HepG2 (cell line): Measurements from ENCODE around the gene COPS4. TPM values are rescaled to one million over a fixed set of nuclear protein-coding genes. Genes with fewer than 3 reads are reported as not detected.

Experiments used
- ARNT ChIP-seq: fragments of 450-650 bp; IDR thresholded peaks from 2 replicates; pipeline ENCODE4 v1.6.1; 2017
- CREBL2 ChIP-seq: sonication (generic); formaldehyde crosslinking; IDR thresholded peaks from 2 replicates; pipeline ENCODE4 v1.8.1; 2023; ENCODE audit warnings: missing genetic modification reagents, mild to moderate bottlenecking, borderline replicate concordance
- DRAP1 ChIP-seq: IDR thresholded peaks from 2 replicates; pipeline ENCODE4 v1.6.1; 2016; ENCODE audit warnings: missing genetic modification reagents, missing compliant biosample characterization
- GMEB2 ChIP-seq: IDR thresholded peaks from 2 replicates; pipeline ENCODE4 v1.6.1; 2016; ENCODE audit warnings: missing biosample characterization, missing genetic modification reagents, low read depth
- IKZF4 ChIP-seq: sonication (generic); formaldehyde crosslinking; IDR thresholded peaks from 2 replicates; pipeline ENCODE4 v1.5.1; 2020; ENCODE audit warnings: borderline replicate concordance, mild to moderate bottlenecking, low read depth, missing genetic modification reagents; ENCODE audit errors: not compliant biosample characterization
- JARID2 ChIP-seq: sonication (generic); formaldehyde crosslinking; IDR thresholded peaks from 2 replicates; pipeline ENCODE4 v1.8.1; 2023; ENCODE audit warnings: missing genetic modification reagents, inconsistent platforms; ENCODE audit not compliant: insufficient replicate concordance
- LCORL ChIP-seq, 2 experiments: fragments of 450-650 bp in 1 of 2; sonication (generic) in 1 of 2; formaldehyde crosslinking in 1 of 2; IDR thresholded peaks; 2 replicates each; pipeline versions ENCODE4 v1.5.0 to v1.6.1; 2017 to 2020; ENCODE audit warnings: antibody characterized with exemption in 1 of 2, missing genetic modification reagents in 1 of 2
- MEIS1 ChIP-seq: sonication (generic); formaldehyde crosslinking; IDR thresholded peaks from 2 replicates; pipeline ENCODE4 v1.9.0; 2021; ENCODE audit warnings: mild to moderate bottlenecking, missing genetic modification reagents, moderate library complexity, borderline replicate concordance
- NAIF1 ChIP-seq: sonication (generic); formaldehyde crosslinking; IDR thresholded peaks from 2 replicates; pipeline ENCODE4 v1.5.0; 2020; ENCODE audit warnings: mild to moderate bottlenecking, missing genetic modification reagents, borderline replicate concordance
- PAWR ChIP-seq: sonication (generic); formaldehyde crosslinking; IDR thresholded peaks from 2 replicates; pipeline ENCODE4 v1.4.0; 2020; ENCODE audit warnings: missing genetic modification reagents, mild to moderate bottlenecking, borderline replicate concordance
- XRCC5 ChIP-seq: fragments of 200-400 bp; formaldehyde crosslinking; optimal IDR thresholded peaks from 2 replicates; pipeline ENCODE3; 2017; ENCODE audit warnings: mild to moderate bottlenecking, low read length
- ZBTB20 ChIP-seq: sonication (generic); formaldehyde crosslinking; IDR thresholded peaks from 2 replicates; pipeline ENCODE4 v1.8.1; 2023; ENCODE audit warnings: missing genetic modification reagents, low read depth, mild to moderate bottlenecking, borderline replicate concordance
- ZNF10 ChIP-seq: sonication (generic); formaldehyde crosslinking; IDR thresholded peaks from 2 replicates; pipeline ENCODE4 v1.4.0; 2020; ENCODE audit warnings: mild to moderate bottlenecking, low read depth, missing genetic modification reagents, borderline replicate concordance
- ZNF383 ChIP-seq: sonication (generic); formaldehyde crosslinking; IDR thresholded peaks from 2 replicates; pipeline ENCODE4 v1.4.0; 2020; ENCODE audit warnings: missing genetic modification reagents, mild to moderate bottlenecking, borderline replicate concordance
- ZNF407 ChIP-seq: sonication (generic); formaldehyde crosslinking; IDR thresholded peaks from one replicate; pipeline ENCODE4 v1.5.1; 2020; ENCODE audit warnings: mild to moderate bottlenecking, missing genetic modification reagents; ENCODE audit errors: not compliant biosample characterization
- ZNF572 ChIP-seq: sonication (generic); formaldehyde crosslinking; IDR thresholded peaks from 2 replicates; pipeline ENCODE4 v1.5.1; 2020; ENCODE audit warnings: mild to moderate bottlenecking, missing genetic modification reagents
- ZNF776 ChIP-seq: sonication (generic); formaldehyde crosslinking; IDR thresholded peaks from 2 replicates; pipeline ENCODE4 v1.4.0; 2020; ENCODE audit warnings: mild to moderate bottlenecking, missing genetic modification reagents
- polyA plus RNA-seq, 8 experiments: library from polyadenylated mRNA; depleted of rRNA in 3 of 8; stranded (reverse) in 7 of 8; unstranded in 1 of 8; fragments of >200 nt; fragmentation: Illumina TruSeq in 4 of 8; extraction: Trizol in 4 of 8; gene quantifications; 2 replicates each; pipeline versions ENCODE4 v1.2.1 to v1.2.3, GENCODE V29; 2011 to 2016; ENCODE audit warnings: low read depth in 4 of 8, missing spikeins in 1 of 8, mixed read lengths in 1 of 8; ENCODE audit not compliant: insufficient read depth in 1 of 8
- total RNA-seq, 5 experiments: library from RNA; depleted of rRNA; stranded (reverse); fragments of >200 nt; fragmentation: Illumina TruSeq; extraction: Trizol; gene quantifications; 2 replicates each; pipeline ENCODE4 v1.2.3, GENCODE V29; 2016; ENCODE audit warnings: low read depth in 1 of 5

Gene COPS4
- total and polyA plus RNA-seq, 2 of the 13 experiments (the other 11 are each of a cell fraction or from before 2014, with no cell fraction given) = 28.8 to 52.5 TPM

GRCh38 chr4:83034630-83035494 lies at the start of gene COPS4 (continued):
- TF ChIP-seq CREBL2 = no peak
- peak; percentile 68; the same call in 1 of the 2 replicates for TF ChIP-seq ZBTB20 (CRISPR knock-in tag)
- no peak for TF ChIP-seq PAWR (CRISPR knock-in tag)
- TF ChIP-seq ZNF10 (CRISPR knock-in tag) = no peak
- 0 out of 2 replicates have a peak, but pooled peaks have one; percentile 20 for TF ChIP-seq GMEB2 (CRISPR knock-in tag)
- TF ChIP-seq ZNF776 (CRISPR knock-in tag) = peak; percentile 32; the same call in 1 of the 2 replicates
- no peak for TF ChIP-seq LCORL (IDR thresholded peaks at IDR 0.05)
- TF ChIP-seq LCORL (CRISPR knock-in tag; IDR thresholded peaks at IDR 0.05) = peak; percentile 82
- TF ChIP-seq ZNF572 (CRISPR knock-in tag) = peak; percentile 71; the same call in 1 of the 2 replicates
- peak; percentile 93 for TF ChIP-seq NAIF1 (CRISPR knock-in tag)
- peak; percentile 59 for TF ChIP-seq JARID2 (CRISPR knock-in tag)
- peak; percentile 99 for TF ChIP-seq XRCC5
- no peak for TF ChIP-seq ARNT
- TF ChIP-seq ZNF407 (CRISPR knock-in tag) = peak; percentile 31
- TF ChIP-seq MEIS1 = peak; percentile 84; the same call in 1 of the 2 replicates
- TF ChIP-seq DRAP1 (CRISPR knock-in tag) = peak; percentile 91
- TF ChIP-seq IKZF4 = peak; percentile 56
- TF ChIP-seq ZNF383 (CRISPR knock-in tag) = peak; percentile 47; the same call in 1 of the 2 replicates
